Heart left ventricle (tissue), 13 donors: Measurements from ENCODE around the gene MAP1LC3B2.

Source experiments
- POLR2A ChIP-seq, 2 donors: fragments of 450-650 bp; IDR thresholded peaks; one replicate each; pipeline ENCODE4 v1.6.1; 2017; ENCODE audit warnings: antibody characterized with exemption in 2 of 2, mild to moderate bottlenecking in 2 of 2, moderate library complexity in 2 of 2
- TF ChIP-seq, protein P1 (sequence below), 12 donors: fragments of 200-600 bp; sonication (generic) in 4 of 12; IDR thresholded peaks; one replicate each; pipeline versions ENCODE4 v1.5.0 to v1.8.0; 2018 to 2022; ENCODE audit warnings: antibody characterized with exemption in 12 of 12, mild to moderate bottlenecking in 5 of 12
- donor health status: ischemic (EF 13 %, LVEDD 7.1; RV severe dilation, severe dysfunction).
- donor health status: DM: no; HTN: yes; CAD: no.
- donor health status: DM: no; HTN: no; CAD: no.
- donor health status: ischemic (EF 25% LVEDD 6.9; RV normal size, moderate dysfunction).
- donor health status: ischemic (EF 25% LVEDD 5.7; RV mildly dilated, moderate dysfunction).
- donor health status: ischemic (EF 35%, LVEDD 5.7; RV mildly dilated, moderate dysfunction).
- donor health status: nonischemic (EF 11% LVEDD 7.7; RV severe dilation, severe dysfunction).
- donor health status: DM: yes; HTN: yes; CAD: no.
- donor health status: PGD.
- donor health status: ischemic (EF 29% LVEDD 5.4; RV normal size, mild dysfunction).
- donor health status: nonischemic (EF 23%, LVEDD 6.1; RV moderate dilation, normal function).

- TF ChIP-seq, protein P1, sequence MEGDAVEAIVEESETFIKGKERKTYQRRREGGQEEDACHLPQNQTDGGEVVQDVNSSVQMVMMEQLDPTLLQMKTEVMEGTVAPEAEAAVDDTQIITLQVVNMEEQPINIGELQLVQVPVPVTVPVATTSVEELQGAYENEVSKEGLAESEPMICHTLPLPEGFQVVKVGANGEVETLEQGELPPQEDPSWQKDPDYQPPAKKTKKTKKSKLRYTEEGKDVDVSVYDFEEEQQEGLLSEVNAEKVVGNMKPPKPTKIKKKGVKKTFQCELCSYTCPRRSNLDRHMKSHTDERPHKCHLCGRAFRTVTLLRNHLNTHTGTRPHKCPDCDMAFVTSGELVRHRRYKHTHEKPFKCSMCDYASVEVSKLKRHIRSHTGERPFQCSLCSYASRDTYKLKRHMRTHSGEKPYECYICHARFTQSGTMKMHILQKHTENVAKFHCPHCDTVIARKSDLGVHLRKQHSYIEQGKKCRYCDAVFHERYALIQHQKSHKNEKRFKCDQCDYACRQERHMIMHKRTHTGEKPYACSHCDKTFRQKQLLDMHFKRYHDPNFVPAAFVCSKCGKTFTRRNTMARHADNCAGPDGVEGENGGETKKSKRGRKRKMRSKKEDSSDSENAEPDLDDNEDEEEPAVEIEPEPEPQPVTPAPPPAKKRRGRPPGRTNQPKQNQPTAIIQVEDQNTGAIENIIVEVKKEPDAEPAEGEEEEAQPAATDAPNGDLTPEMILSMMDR (IDR thresholded peaks at IDR 0.05), result no peak
- TF ChIP-seq POLR2A (IDR thresholded peaks at IDR 0.05), result no peak
Measured at GRCh38 chr12:116532986-116533342, 26.2 kb upstream of the MAP1LC3B2 start.
